Stimulated activated naive CD4-positive, alpha-beta T cell (primary cell): ENCODE measurements around the gene PPM1N.

ENCODE experiments used
- DNase-seq, 6 experiments: peaks; one replicate each; lab custom pipeline; 2025; lab: John Stamatoyannopoulos, UW

PPM1N gene

DNA sequence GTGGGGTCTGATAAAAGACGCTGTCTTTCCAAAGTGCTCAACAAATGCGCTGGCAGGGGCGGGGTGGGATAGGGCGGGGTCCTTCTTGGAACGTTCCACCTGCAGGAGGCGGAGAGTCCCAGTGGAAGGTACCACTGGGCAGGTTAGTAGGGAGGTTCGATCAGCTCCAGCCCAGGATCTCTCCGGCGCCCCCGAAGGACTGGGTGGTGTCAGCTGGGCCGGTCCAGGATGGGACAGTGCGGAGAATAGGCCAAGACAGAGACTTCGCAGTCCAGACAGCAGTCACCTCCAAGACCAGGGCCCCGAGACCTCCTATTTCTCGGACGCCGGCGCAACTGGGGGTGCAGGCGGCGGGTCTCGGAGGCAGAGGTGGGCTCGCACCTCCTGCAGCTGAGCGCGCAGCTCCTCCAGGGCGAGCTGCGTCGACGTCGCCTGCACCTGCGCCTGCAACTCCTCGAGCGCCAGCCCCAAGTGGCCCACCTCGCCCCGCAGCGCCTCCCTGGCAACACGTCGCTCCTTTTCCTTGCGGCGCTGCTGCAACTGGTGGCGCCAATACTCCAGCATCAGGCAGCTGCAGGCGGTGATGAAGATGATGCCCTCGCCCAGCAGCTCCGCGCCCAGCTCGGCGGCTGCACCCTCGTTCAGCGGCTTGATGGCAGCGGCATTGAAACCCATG, 30.6 kb downstream of the PPM1N start:
- peak in 4 of 6 experiments; percentile 9 to 24 (median 16) for DNase-seq

DNA sequence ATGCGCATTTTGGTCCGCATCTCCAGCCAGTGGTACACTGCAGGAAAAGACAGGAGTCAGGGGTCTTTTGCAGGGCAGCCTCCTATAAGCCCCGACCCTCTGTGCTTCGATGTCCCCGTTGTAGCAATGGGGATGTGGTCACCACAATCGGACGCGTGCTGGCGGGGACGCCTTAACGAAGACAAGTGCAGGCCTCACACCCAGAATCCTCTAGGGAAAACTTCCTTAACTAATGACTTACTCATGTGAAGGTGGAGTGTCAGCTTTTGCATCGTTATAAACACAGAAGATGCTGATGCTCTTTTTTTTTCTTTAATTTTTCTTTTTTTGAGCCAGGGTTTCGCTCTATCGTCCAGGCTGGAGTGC, 31.2 kb downstream of the PPM1N start:
- no peak for DNase-seq

DNA sequence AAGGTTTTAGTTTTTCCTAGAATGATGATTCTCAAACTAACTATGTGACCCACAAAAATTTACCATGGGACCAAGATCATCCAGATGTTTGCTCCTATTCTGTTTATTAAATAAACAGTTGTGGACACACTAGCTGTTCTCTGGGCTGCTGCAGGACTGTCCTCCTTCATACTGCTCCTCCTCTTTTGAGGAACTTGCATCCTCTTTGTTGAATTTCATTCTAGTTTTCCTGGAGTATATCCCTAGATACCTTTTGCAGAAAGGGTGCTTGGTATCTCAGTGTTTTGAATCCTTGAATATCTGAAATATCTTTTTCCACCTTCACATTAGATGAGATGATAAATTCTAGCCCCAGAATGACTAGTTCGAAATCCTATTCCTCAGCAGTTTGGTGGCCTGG, 33.1 kb downstream of the PPM1N start:
- DNase-seq: no peak

DNA sequence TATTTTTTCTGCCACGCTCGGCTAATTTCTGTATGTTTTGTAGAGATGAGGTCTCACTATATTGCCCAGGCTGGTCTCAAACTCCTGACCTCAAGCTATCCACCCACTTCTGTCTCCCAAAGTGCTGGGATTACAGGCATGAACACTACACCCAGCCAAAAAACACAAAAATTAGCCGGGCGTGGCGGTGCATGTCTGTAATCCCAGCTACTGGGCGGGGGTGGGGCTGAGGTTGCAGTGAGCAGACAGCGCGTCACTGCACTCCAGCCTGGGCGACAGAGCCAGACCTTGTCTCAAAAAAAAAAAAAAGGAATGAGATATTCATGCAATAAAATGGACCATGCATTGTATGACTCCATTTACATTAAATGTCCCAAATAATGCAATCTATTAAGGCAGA, 41.2 kb downstream of the PPM1N start:
- DNase-seq: no peak

DNA sequence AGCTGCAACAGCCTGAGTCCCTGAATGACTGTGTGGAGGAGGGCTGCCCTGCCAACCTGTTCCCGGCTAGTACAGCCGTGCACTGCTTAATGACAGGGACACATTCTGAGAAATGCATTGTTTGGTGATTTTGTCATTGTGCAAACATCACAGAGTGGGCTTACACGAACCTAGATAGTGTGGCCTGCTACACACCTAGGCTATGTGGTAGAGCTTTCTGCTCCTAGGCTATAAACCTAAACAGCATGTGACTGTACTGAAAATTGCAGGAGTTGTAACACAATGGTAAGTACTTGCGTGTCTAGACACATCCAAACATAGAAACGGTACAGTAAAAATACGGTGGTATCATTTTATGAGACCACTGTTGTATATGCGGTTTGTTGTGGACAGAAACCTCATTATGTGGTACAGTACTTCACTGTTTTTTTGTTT, 44.0 kb downstream of the PPM1N start:
- no peak for DNase-seq

DNA sequence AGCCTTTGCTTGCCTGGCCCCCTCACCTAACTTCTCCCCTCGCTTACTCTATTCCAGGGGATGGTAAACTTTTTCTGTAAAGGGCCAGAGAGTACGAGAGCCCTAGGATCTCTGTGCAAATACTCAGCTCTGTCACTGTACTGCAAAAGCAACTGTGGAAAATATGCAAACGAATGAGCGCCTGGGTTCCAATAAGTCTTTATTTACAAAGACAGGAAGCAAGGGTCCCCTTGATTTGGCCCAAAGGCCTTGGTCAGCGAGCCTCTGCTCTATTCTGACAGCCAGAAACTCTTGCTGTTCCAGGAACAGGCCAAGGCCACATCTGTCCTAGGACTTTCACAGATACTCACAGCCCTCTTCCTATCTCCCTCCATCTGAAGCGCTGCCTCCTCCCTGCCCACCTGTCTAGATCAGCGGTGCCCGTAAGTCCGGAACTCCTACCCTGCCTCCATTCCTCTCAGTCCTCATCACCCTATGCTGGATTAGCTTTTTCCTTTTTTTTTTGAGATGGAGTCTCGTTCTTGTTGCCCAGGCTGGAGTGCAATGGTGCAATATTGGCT, 49.0 kb downstream of the PPM1N start:
- DNase-seq: no peak

DNA sequence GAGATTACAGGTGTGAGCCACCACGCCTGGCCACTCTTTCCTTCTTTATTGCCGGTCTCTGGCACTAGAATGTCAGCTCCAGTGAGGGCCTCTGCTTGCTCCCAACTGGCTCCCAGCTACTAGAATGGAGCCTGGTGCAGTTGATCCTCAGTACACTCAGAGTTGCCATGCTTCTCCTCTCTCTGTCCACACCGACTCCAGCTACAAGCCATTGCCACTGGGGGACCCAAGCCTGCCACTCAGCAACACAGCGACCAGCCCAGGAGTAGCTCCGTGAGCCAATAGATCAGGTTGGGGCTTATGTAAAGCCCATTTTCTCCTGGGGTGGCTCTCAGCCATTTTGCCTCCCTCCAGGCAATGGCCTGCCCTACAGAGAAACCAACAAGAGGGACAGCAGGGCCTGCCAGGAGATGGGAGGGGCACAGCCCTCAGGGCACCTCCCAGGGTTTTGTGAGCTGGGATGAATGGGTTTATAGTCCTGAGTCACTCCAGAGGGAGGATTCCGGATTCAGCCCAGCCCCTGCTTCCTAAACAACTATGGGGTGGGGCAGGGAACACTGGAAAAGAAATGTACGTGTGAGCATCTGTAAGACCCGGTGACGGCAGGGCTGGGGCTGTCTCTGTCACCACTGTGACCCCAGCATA, 49.8 kb downstream of the PPM1N start:
- DNase-seq: no peak
